ENCODE data around the gene BCAR1.

The BCAR1 gene

GRCh38 chr16:75196836-75197235, 54.6 kb downstream of the BCAR1 start:
- DNase-seq = no peak

DNA sequence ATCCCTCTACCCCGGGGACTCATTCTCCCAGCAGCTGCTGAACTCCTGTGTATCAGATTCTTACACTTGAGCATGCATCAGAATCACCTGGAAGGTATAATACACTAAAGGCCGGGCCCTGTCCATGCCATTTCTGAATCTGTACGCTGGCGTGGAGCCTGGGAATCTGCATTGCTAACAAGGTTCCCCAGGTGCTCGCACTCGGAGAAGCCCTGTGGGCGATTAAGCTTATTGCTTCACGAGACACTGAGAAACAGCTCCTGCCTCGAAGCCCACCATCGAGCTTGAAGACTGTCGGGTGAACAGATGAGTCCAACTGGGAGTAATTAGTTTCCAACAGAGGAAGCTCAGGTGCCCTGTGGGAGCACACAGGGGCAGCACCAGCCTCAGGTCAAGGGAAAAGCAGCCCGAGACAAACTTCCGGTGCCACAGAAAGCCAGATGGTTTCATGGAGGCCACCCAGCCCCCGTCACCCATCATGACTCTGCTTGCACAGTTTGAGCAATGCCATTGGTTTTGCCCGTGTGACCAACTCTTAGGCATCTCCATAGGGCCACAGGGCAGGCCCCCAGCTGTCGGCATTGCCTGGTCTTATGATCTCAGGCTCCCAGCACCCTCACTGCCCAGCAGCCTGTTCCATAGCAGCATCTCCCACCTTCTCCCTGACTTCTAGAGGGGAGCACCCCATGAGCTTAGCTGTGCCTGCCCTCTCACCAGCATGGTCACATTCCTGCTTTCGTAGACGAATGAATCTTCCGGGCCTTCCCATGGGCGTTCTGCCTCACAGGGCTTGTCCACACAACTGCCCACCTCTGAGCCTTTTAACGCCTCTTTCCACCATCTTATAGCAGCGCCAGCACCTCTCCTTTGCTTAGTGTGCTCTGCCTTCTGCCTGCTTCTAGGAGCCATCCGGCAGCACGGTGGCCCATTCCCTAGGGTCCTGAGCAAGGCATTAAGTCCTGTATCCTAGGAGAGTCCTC, 55.3 kb downstream of the BCAR1 start:
- DNase-seq = no peak

DNA sequence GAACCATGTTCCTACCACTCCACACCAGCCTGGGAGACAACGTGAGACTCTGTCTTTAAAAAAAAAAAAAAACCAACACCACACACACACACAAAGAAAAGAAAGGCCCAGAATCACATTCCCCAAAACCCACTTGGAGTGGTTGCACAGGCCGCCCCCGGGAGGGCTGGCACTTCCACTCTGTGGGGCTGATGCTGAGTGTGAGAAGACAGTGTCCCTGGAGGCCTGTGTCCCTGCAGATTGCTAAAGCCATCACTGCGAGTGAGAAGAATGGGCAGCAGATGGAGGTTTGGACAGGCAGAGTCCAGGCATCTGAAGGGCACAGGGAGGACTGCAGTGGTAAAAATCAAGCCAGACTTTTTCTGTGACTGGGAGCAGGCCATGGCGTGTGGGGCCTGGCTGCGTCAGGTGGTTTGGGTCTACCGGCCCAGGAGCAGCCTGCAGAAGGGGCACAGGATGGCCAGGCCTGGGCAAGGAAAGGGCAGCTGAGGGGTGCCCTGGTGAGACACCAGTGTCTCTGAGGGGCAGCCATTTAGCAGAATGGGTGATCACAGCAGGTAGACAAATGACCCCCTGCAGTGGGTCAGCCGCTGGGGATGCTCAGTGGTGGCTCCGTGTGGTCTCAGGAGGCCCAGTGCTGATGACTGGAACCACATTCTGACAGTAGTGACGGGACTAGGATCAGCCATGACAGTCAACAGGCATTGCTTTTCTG, 57.5 kb downstream of the BCAR1 start:
- DNase-seq = no peak

DNA sequence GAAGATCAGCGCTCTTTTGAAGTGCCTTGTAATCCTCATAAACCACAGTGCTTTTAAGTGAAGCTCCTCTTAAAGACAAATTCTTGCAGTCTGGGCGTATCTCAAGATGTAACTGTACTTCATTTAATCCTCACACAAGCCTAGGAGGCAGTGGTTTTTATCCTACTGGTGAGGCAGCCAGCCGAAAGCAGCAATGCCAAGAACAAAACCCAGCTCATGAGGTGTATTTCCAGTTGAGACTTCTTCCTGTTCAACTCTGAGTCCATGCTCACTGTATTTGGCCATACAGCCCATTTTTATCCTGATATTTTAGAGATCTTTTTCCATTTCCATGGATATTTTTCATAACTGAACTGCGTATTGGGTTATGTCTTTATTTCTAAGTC, 58.2 kb downstream of the BCAR1 start:
- no peak for DNase-seq

DNA sequence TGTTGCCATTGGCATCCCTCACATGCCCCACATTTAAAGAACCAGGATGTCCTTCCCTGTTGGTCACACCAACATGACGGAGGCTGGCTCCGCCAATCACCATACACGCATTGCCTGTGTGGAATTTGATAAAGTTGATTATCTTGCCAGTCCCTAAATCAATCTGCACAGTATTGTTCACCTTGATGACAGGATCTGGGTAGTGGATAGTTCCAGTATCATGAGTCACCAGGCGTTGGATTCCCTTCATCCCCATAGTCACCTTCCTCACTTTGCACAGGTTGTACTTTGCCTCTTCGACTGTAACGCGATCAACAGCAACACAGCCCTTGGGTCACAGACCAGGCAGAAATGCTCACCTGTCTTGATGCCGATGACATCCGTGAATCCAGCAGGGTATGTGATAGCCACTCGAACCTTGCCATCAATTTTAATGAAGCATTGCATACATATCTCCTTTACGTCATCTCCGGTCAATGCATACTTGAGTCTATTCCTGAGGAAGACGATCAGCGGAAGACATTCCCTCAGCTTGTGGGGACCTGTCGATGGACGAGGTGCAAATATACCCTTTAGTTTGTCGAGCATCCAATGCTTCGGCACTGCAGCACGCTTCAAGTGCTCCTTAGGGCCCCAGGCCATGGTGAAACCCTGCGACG, 58.7 kb downstream of the BCAR1 start:
- no peak for DNase-seq

DNA sequence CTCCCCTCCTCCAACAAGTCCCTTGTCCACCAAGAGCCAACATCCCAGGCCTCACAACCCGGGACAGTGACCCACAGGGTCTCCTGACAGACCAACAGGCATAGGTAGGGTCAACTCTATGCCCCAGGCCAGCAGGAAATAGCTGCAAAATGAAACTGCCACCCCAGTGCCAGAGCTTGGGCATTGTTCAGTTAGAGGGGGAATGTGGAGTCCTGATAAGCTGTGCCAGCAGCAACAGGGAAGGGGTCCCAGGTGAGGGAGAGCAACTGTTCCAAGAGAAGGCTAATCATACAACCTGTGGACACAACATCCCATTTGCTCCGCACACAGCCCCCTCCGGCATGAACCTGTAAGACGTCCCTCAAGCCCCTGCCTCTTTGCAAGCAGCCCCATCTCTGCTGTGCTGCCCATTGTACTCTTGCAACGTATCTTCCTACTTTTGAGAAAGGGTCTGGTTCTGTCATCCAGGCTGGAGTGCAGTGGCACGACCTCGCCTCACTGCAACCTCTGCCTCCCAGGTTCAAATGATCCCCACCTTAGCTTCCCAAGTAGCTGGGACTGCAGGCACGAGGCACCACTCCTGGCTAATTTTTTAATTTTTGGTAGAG, 61.7 kb downstream of the BCAR1 start:
- DNase-seq = no peak

- DNase-seq = no peak
Observed at GRCh38 chr16:75188832-75189477, 62.5 kb downstream of the BCAR1 start.

GRCh38 chr16:75181630-75182029, 69.8 kb downstream of the BCAR1 start:
- DNase-seq = no peak

DNA sequence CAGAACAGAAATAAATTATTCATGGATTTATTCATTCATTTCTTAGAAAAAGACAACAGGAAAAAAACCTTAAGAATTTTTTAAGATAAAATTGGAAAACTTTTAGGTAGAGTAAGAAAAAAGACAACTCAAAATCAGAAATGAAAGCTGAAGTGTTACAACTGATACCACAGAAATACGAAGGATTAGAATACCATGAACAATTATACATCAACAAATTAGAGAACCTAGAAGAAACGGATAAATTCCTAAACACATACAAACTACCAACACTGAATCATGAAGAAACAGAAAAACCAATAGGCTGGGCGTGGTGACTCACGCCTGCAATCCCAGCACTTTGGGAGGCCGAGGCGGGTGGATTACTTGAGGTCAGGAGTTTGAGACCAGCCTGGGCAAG, 72.2 kb downstream of the BCAR1 start:
- no peak for DNase-seq
